ENCODE measurements around the gene GMDS. TPM values are rescaled to one million over a fixed set of nuclear protein-coding genes. Genes with fewer than 3 reads are reported as not detected.

Gene GMDS
- total RNA-seq, 1 donor from 2014 or later, result 7.2 TPM

DNA sequence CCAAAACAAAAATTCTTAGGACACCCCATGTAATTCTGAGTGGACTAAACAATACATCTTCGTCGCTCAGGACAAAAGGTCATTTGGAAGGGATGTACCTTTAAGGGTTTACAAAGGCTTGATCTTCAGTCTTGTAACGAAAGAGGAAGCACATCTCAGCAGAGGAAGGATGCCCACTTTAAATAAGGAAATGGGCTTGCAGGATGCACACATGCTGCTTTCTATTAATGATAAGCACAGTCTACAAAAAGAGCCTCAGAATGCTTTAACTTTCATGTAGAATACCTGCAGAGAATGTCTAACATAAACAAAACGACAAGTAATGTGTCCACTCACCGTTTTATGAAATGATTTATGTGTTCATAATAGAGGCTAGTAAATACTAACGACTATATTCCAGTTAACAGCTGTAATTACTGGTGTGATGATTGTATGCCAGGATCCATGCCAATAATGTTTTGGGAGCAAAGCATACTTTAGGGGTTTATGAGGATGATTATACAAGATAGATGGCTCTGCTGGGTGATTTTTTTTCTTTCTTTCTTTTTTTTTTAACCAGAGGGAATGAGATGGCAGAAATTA is 216.9 kb downstream of the GMDS start:
- no peaks in the 10 kb centered on the region for H3K27me3 ChIP-seq (ENCODE audit: low read depth)
- intact Hi-C loops (cut with micrococcal nuclease), result no loop called here

DNA sequence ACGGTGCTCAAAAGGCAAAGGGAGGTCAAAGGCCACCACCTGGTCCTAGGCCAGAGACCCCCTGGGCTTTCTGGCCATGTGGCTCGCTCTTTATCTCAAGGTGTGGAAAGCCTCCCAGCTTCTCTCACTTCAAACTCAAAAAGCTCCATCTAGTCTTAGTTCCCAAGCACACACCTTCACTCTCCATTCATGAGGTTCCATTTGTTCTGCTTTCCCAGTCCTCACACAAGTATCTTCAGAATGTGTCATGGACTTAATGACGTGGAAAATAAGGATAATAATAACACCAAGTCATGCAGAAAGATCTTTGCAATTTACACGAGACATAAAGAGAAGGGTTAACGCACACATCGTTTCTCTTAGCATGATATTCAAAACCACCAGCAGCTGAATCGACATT is 219.3 kb downstream of the GMDS start:
- Histone ChIP-seq H3K36me3 (no peaks in the 10 kb centered on the region), H3K27me3 (ENCODE audit: low read depth) (no peaks in the 10 kb centered on the region), H3K4me1 (peaks cover 10% of the 10 kb centered on the region), H3K4me3 (no peak overlapping the region), H3K27ac (replicated peaks) (no peak overlapping the region), H3K9me3 (replicated peaks) (no peaks in the 10 kb centered on the region)
- DNase-seq, result no peak
- TF ChIP-seq, protein P1, sequence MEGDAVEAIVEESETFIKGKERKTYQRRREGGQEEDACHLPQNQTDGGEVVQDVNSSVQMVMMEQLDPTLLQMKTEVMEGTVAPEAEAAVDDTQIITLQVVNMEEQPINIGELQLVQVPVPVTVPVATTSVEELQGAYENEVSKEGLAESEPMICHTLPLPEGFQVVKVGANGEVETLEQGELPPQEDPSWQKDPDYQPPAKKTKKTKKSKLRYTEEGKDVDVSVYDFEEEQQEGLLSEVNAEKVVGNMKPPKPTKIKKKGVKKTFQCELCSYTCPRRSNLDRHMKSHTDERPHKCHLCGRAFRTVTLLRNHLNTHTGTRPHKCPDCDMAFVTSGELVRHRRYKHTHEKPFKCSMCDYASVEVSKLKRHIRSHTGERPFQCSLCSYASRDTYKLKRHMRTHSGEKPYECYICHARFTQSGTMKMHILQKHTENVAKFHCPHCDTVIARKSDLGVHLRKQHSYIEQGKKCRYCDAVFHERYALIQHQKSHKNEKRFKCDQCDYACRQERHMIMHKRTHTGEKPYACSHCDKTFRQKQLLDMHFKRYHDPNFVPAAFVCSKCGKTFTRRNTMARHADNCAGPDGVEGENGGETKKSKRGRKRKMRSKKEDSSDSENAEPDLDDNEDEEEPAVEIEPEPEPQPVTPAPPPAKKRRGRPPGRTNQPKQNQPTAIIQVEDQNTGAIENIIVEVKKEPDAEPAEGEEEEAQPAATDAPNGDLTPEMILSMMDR (IDR thresholded peaks at IDR 0.05; ENCODE audit: borderline replicate concordance), result no peak
- intact Hi-C loops (cut with micrococcal nuclease), result no loop called here

More for the DNA sequence above, 216.9 kb downstream of the GMDS start:
- H3K9me3 ChIP-seq (replicated peaks), result no peaks in the 10 kb centered on the region
- no peak for DNase-seq
- no peak overlapping the region for H3K4me3 ChIP-seq
- TF ChIP-seq, protein P1 (IDR thresholded peaks at IDR 0.05; ENCODE audit: borderline replicate concordance), result no peak
- no peaks in the 10 kb centered on the region for H3K4me1 ChIP-seq
- H3K27ac ChIP-seq (replicated peaks), result no peak overlapping the region
- no peaks in the 10 kb centered on the region for H3K36me3 ChIP-seq

DNA sequence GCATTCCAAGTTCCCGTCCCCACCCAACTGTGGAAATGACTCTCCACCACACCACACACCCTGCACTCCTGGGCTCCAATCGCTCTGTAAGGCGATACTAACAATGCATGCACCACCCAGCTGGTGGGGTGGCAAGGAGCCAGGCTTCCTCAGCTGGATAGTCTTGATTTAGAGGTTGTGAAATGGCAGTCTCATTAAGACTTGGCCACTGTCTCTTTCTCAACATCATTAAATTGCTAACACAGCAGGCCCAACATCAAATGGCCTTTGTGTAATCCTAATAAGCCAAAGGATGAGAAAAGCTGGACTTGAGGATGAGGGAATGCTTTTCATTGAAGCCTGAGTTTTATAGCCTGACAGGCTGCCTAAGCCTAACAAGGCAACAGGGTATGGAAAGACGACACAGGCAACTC is 223.7 kb downstream of the GMDS start:
- no peaks in the 10 kb centered on the region for H3K9me3 ChIP-seq (replicated peaks)
- intact Hi-C loops (cut with micrococcal nuclease), result no loop called here
- H3K4me3 ChIP-seq, result no peak overlapping the region
- H3K27me3 ChIP-seq (ENCODE audit: low read depth), result no peaks in the 10 kb centered on the region
- no peaks in the 10 kb centered on the region for H3K36me3 ChIP-seq
- TF ChIP-seq, protein P1 (IDR thresholded peaks at IDR 0.05; ENCODE audit: borderline replicate concordance), result no peak
- peak overlapping the region; percentile 50 for H3K27ac ChIP-seq (replicated peaks)
- DNase-seq, result peak; percentile 80
- peaks cover 18% of the 10 kb centered on the region for H3K4me1 ChIP-seq

DNA sequence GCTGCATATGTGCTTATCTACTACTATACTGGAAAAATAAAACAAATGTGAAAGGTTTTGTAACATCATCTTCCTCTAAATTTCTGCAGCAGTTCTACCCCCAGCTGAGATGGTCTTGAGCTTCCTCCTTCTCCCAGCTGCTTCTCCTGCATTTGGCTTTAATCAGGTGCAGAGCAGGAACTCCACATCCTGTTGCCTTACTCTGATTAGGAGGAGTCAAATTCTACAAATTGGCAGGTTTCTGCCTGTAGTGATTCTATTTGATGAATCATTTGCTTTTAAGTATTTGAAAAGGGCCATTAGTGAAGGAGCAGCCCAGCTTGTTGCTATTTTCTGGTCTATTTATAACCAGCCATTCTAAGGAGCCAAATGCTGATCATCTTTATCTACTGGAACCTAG is 224.5 kb downstream of the GMDS start:
- Histone ChIP-seq H3K27me3 (ENCODE audit: low read depth) (no peaks in the 10 kb centered on the region), H3K36me3 (no peaks in the 10 kb centered on the region), H3K4me1 (peaks cover 18% of the 10 kb centered on the region), H3K4me3 (no peak overlapping the region), H3K9me3 (replicated peaks) (peaks cover 4% of the 10 kb centered on the region), H3K27ac (replicated peaks) (peak overlapping the region; percentile 50)
- no peak for DNase-seq
- intact Hi-C loops (cut with micrococcal nuclease), result no loop called here
- TF ChIP-seq, protein P1 (IDR thresholded peaks at IDR 0.05; ENCODE audit: borderline replicate concordance), result no peak

DNA sequence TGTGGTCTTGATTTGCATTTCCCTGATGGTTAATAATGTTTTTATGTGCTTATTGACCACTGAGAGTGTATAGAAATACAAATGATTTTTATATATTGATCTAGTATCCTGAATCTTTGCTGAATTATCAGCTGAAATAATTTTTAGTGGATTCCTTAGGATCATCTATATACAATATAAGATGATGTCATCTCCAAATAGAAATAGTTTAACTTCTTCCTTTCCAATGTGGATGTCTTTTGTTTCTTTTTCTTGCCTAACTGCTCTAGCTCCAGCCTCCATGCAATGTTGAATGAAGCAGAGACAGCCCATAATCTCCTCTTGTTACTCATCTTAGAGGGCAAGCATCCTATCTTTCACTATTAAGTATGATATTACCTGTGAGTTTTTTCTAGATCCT is 226.4 kb downstream of the GMDS start:
- peaks cover 23% of the 10 kb centered on the region for H3K9me3 ChIP-seq (replicated peaks)
- no peaks in the 10 kb centered on the region for H3K36me3 ChIP-seq

More for the DNA sequence above, 226.4 kb downstream of the GMDS start:
- H3K27ac ChIP-seq (replicated peaks), result no peak overlapping the region
- no peaks in the 10 kb centered on the region for H3K27me3 ChIP-seq (ENCODE audit: low read depth)
- TF ChIP-seq, protein P1 (IDR thresholded peaks at IDR 0.05; ENCODE audit: borderline replicate concordance), result no peak
- H3K4me3 ChIP-seq, result no peak overlapping the region
- intact Hi-C loops (cut with micrococcal nuclease), result no loop called here
- peaks cover 18% of the 10 kb centered on the region for H3K4me1 ChIP-seq
- no peak for DNase-seq

Measured in left ventricle myocardium inferior (tissue), 1 donor.